GM12874 (cell line): ENCODE data around the gene SSR4.

Experiments used
- CTCF ChIP-seq: IDR thresholded peaks from 2 replicates; pipeline ENCODE4 v1.5.1; 2011; ENCODE audit warnings: low read depth, mild to moderate bottlenecking, control low read depth, low read length, moderate library complexity; ENCODE audit not compliant: insufficient read depth

The SSR4 gene

GRCh38 chrX:153768311-153769157 lies 25.9 kb upstream of the SSR4 start:
- TF ChIP-seq CTCF = no peak

GRCh38 chrX:153769158-153769864 lies 25.2 kb upstream of the SSR4 start:
- TF ChIP-seq CTCF = no peak

- no peak for TF ChIP-seq CTCF
These were observed 24.4 kb upstream of the SSR4 start for GRCh38 chrX:153769865-153770600.

- TF ChIP-seq CTCF = no peak
These were observed 23.7 kb upstream of the SSR4 start for GRCh38 chrX:153770601-153771414.

GRCh38 chrX:153771415-153772315 lies 22.8 kb upstream of the SSR4 start:
- TF ChIP-seq CTCF = no peak

GRCh38 chrX:153772316-153773217 lies 21.9 kb upstream of the SSR4 start:
- TF ChIP-seq CTCF = no peak
